Osteoblast (primary cell): ENCODE measurements around the gene ENPEP. TPM values are rescaled to one million over a fixed set of nuclear protein-coding genes. Genes with fewer than 3 reads are reported as not detected.

Source experiments
- DNase-seq: peaks from one replicate; pipeline ENCODE4 v3.0.0; 2011; ENCODE audit warnings: low spot score, mixed read lengths; ENCODE audit not compliant: insufficient read length; ENCODE audit errors: missing footprints
- H2AFZ ChIP-seq: 2 replicates; pipeline ENCODE4 v1.6.0; 2011; ENCODE audit warnings: mild to moderate bottlenecking, low read length
- H3K27ac ChIP-seq: 2 replicates; pipeline ENCODE4 v1.5.1; 2011; ENCODE audit warnings: mild to moderate bottlenecking, low read depth, low read length, moderate library complexity
- H3K27me3 ChIP-seq: 2 replicates; pipeline ENCODE4 v1.6.0; 2012; ENCODE audit warnings: mild to moderate bottlenecking, control low read depth, inconsistent platforms, low read length, moderate library complexity; ENCODE audit not compliant: insufficient read depth
- H3K36me3 ChIP-seq: 2 replicates; pipeline ENCODE4 v1.5.1; 2011; ENCODE audit warnings: mild to moderate bottlenecking, low read length, control low read depth, moderate library complexity; ENCODE audit not compliant: insufficient read depth
- H3K4me1 ChIP-seq: 2 replicates; pipeline ENCODE4 v1.5.1; 2011; ENCODE audit warnings: mild to moderate bottlenecking, low read length, control low read depth, moderate library complexity; ENCODE audit not compliant: insufficient read depth
- H3K4me2 ChIP-seq: 2 replicates; pipeline ENCODE4 v1.6.0; 2011; ENCODE audit warnings: mild to moderate bottlenecking, low read length; ENCODE audit not compliant: insufficient read depth
- H3K4me3 ChIP-seq: fragments of 200-600 bp; sonication (generic); 3 replicates; pipeline ENCODE4 v1.5.1; 2012; ENCODE audit warnings: mild to moderate bottlenecking, low read length, inconsistent platforms; ENCODE audit not compliant: insufficient read depth
- H3K79me2 ChIP-seq: 2 replicates; pipeline ENCODE4 v1.6.0; 2012; ENCODE audit warnings: mild to moderate bottlenecking, low read length, control low read depth, inconsistent platforms; ENCODE audit not compliant: insufficient read depth
- H3K9me3 ChIP-seq: 2 replicates; pipeline ENCODE4 v1.5.1; 2011; ENCODE audit warnings: low read depth, low read length, control low read depth
- H4K20me1 ChIP-seq: 2 replicates; pipeline ENCODE4 v1.6.0; 2012; ENCODE audit warnings: mild to moderate bottlenecking, low read length, control low read depth; ENCODE audit not compliant: insufficient read depth
- total RNA-seq: library from RNA; depleted of rRNA; stranded (reverse); fragments of >200 nt; gene quantifications from 2 replicates; pipeline ENCODE4 v1.2.3, GENCODE V29; 2012
- TF ChIP-seq, protein P1 (sequence below): IDR thresholded peaks from 2 replicates; pipeline ENCODE4 v1.5.1; 2011; ENCODE audit warnings: mild to moderate bottlenecking, low read depth, low read length, moderate library complexity; ENCODE audit errors: extremely low read depth

The ENPEP gene
- total RNA-seq, 1 donor, result 1.1 TPM

DNA sequence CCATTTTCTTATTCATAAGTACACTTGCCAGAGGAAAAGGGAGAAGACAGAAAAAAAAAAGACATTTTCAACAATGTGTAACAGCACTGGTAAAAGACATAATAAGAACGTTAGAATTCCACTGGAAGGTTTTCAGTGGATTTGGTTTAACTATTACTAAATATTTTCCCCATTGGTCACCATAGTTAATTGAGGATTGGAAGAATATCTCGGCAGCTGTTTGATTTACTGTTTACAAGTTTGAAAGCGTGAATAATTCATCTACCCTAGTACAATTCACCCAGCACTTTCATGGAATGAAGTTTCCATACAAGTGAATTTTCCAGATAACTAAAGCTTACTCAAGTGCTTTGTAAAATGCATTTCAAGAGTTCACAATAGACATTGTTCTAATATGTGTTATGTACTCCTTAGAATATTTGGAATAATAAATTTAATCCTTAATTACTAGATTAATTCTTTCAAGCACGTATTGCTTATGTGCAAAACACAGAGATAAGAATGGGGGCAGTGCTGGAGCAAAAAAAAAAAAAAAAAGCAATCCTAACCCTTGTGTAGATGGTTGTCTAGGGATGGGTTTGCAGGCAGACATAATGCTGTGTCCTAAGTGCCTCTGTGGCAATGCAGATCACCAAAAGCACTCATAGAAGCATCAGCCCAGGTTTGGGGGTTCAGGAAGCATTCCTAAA is 57.1 kb downstream of the ENPEP start:
- TF ChIP-seq, protein P1, sequence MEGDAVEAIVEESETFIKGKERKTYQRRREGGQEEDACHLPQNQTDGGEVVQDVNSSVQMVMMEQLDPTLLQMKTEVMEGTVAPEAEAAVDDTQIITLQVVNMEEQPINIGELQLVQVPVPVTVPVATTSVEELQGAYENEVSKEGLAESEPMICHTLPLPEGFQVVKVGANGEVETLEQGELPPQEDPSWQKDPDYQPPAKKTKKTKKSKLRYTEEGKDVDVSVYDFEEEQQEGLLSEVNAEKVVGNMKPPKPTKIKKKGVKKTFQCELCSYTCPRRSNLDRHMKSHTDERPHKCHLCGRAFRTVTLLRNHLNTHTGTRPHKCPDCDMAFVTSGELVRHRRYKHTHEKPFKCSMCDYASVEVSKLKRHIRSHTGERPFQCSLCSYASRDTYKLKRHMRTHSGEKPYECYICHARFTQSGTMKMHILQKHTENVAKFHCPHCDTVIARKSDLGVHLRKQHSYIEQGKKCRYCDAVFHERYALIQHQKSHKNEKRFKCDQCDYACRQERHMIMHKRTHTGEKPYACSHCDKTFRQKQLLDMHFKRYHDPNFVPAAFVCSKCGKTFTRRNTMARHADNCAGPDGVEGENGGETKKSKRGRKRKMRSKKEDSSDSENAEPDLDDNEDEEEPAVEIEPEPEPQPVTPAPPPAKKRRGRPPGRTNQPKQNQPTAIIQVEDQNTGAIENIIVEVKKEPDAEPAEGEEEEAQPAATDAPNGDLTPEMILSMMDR, result no peak
- Histone ChIP-seq H3K27me3 (peaks cover 2% of the 10 kb centered on the region), H3K4me1 (peaks cover 8% of the 10 kb centered on the region), H3K4me3 (no peak overlapping the region), H3K36me3 (no peaks in the 10 kb centered on the region), H3K27ac (no peak overlapping the region), H2AFZ (peak overlapping the region; percentile 40), H3K79me2 (no peaks in the 10 kb centered on the region), H3K4me2 (no peak overlapping the region), H4K20me1 (no peaks in the 10 kb centered on the region), H3K9me3 (no peaks in the 10 kb centered on the region)
- DNase-seq, result no peak

DNA sequence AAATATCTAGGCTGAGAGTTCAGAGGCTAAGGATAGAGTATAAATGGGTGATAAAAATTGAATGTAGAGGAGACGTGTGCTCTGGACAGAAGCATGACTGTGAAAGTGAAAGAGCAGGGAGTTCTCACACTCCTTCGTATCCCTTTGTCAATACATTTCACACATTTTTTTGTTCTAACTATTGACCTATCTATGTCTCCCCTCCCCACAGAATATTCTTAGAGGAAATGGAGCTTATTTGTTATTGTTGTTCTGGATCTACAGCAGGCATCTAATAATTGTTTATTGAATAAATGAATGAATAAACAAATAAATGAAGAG is 57.6 kb downstream of the ENPEP start:
- TF ChIP-seq, protein P1, result no peak
- Histone ChIP-seq H2AFZ (peak overlapping the region; percentile 40), H4K20me1 (no peaks in the 10 kb centered on the region), H3K79me2 (no peaks in the 10 kb centered on the region), H3K27me3 (peaks cover 2% of the 10 kb centered on the region), H3K4me2 (no peak overlapping the region), H3K9me3 (no peaks in the 10 kb centered on the region), H3K4me3 (no peak overlapping the region), H3K4me1 (peaks cover 8% of the 10 kb centered on the region), H3K27ac (peak overlapping the region; percentile 31), H3K36me3 (no peaks in the 10 kb centered on the region)
- DNase-seq, result no peak

DNA sequence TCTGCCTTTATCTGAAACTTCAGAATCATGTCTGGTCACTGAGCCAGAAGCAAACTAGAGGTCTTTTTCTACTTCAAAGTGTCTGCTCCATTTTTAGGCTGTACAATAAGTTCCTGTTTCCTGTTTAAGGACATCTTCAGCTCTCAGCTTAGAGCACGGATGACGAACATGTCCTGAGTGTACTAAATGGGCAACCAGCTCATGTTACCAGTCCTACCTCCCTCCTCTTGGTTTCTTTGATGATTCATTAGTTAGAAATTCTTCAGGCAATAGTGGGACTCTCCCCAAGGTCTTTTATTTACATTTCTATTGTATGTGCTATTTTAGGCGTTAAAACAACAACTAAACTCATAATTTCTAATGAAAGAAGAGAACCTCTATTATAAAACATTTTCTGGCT is 58.0 kb downstream of the ENPEP start:
- Histone ChIP-seq H3K9me3 (no peaks in the 10 kb centered on the region), H3K27ac (peak overlapping the region; percentile 31), H3K36me3 (no peaks in the 10 kb centered on the region), H3K79me2 (no peaks in the 10 kb centered on the region), H3K4me1 (peaks cover 8% of the 10 kb centered on the region), H3K27me3 (peaks cover 2% of the 10 kb centered on the region), H4K20me1 (no peaks in the 10 kb centered on the region), H3K4me3 (no peak overlapping the region), H3K4me2 (peak overlapping the region; percentile 21), H2AFZ (peak overlapping the region; percentile 40)
- TF ChIP-seq, protein P1, result no peak
- peak; percentile 76 for DNase-seq

DNA sequence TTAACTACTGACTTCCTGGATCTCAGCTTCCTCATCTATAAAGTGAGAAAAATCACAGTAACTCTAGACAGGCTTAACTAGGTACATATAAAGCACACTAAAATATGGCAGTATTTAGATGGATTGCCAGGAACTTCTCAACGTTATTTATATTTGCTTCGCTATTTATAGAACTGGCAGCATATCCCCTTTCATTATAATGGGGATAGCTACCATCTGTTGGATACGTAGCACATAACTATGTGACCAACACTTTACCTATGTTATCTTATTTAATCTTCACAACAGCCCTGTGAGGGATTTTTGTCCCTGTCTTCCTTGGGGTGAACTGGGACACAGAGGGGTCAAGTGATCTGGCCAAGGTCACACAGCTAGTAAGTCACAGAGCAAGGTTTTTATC is 64.6 kb downstream of the ENPEP start:
- no peaks in the 10 kb centered on the region for H3K9me3 ChIP-seq
- peaks cover 4% of the 10 kb centered on the region for H3K4me1 ChIP-seq
- no peak overlapping the region for H3K4me2 ChIP-seq
- no peak overlapping the region for H2AFZ ChIP-seq
- no peaks in the 10 kb centered on the region for H3K27me3 ChIP-seq
- H3K36me3 ChIP-seq, result no peaks in the 10 kb centered on the region
- H4K20me1 ChIP-seq, result no peaks in the 10 kb centered on the region
- no peak overlapping the region for H3K27ac ChIP-seq
- H3K4me3 ChIP-seq, result no peak overlapping the region
- TF ChIP-seq, protein P1, result no peak
- no peak for DNase-seq
- H3K79me2 ChIP-seq, result no peaks in the 10 kb centered on the region
